ENCODE measurements around the gene PAIP2B. TPM values are rescaled to one million over a fixed set of nuclear protein-coding genes. Genes with fewer than 3 reads are reported as not detected.

Gene PAIP2B
- total and polyA plus RNA-seq, 2 of the 4 experiments (the other 2 are of a cell fraction) = 0.15 to 0.18 TPM

DNA sequence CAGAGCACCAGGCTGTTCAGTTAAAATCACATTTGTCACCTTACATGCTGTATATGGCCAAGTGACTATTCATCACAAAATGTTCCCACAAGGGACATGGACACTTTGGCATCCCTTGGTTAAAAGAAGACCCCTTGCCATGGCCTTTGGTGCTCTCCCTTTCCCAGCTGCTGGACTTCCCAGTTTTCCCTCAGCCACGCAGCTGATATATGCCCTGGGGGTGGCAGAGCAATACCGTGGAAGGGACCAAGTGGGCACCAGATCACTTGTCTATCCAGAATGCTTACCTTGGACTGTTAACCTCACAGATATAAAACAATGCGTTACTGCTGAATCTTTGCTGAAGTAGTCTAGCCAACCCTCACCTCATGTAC is 35.3 kb downstream of the PAIP2B start:
- Histone ChIP-seq H2BK5ac (ENCODE audit: low read depth, low read length, poor library complexity, severe bottlenecking) (no peak overlapping the region), H2AK5ac (ENCODE audit: low read depth, low read length) (no peak overlapping the region), H3K9ac (ENCODE audit: low read depth, low read length) (no peak overlapping the region), H4K8ac (ENCODE audit: low read depth in 2 of 2, low read length in 2 of 2) (no peak overlapping the region), H3K14ac (replicated peaks; ENCODE audit: low read depth, low read length) (no peak overlapping the region), H3K4me2 (ENCODE audit: low read depth, low read length) (no peak overlapping the region), H3K9me3 (ENCODE audit: control insufficient read depth, insufficient read depth, low read length) (no peaks in the 10 kb centered on the region), H3K4me1 (ENCODE audit: control insufficient read depth, insufficient read depth, low read length) (no peaks in the 10 kb centered on the region), H3K27ac (ENCODE audit: insufficient read depth, low read length) (no peak overlapping the region), H2BK15ac (ENCODE audit: low read depth, low read length) (no peak overlapping the region), H3K79me1 (ENCODE audit: low read depth in 1 of 2, low read length in 2 of 2) (no peaks in the 10 kb centered on the region), H2BK120ac (ENCODE audit: low read depth, low read length) (no peak overlapping the region), H4K91ac (ENCODE audit: insufficient read depth, low read depth, low read length) (no peak overlapping the region), H2AFZ (replicated peaks; ENCODE audit: low read length, poor library complexity) (no peak overlapping the region), H4K5ac (ENCODE audit: low read depth, low read length) (no peak overlapping the region), H3K56ac (ENCODE audit: extremely low read depth, insufficient read depth, low read length) (no peak overlapping the region), H2AK9ac (replicated peaks; ENCODE audit: low read depth, low read length, poor library complexity) (no peak overlapping the region), H3K9me1 (ENCODE audit: insufficient read depth, low read length) (no peaks in the 10 kb centered on the region), H2BK20ac (ENCODE audit: low read depth, low read length) (no peak overlapping the region), H3K23ac (ENCODE audit: low read depth, low read length) (no peak overlapping the region), H3K36me3 (ENCODE audit: control insufficient read depth, insufficient read depth, low read length) (no peaks in the 10 kb centered on the region), H3K18ac (ENCODE audit: low read depth, low read length) (no peak overlapping the region), H4K20me1 (ENCODE audit: insufficient read depth, low read length) (no peaks in the 10 kb centered on the region), H3K27me3 (ENCODE audit: control insufficient read depth, insufficient read depth, low read length) (peaks cover 2% of the 10 kb centered on the region), H3K4me3 (ENCODE audit: insufficient read depth, low read depth, low read length) (no peak overlapping the region), H3K4ac (ENCODE audit: low read depth, low read length) (no peak overlapping the region)
- no peak for DNase-seq
- TF ChIP-seq, protein P1, sequence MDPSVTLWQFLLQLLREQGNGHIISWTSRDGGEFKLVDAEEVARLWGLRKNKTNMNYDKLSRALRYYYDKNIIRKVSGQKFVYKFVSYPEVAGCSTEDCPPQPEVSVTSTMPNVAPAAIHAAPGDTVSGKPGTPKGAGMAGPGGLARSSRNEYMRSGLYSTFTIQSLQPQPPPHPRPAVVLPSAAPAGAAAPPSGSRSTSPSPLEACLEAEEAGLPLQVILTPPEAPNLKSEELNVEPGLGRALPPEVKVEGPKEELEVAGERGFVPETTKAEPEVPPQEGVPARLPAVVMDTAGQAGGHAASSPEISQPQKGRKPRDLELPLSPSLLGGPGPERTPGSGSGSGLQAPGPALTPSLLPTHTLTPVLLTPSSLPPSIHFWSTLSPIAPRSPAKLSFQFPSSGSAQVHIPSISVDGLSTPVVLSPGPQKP (IDR thresholded peaks at IDR 0.05; ENCODE audit: borderline replicate concordance, low read depth, low read length) = no peak
- no peak for TF ChIP-seq MAZ (IDR thresholded peaks at IDR 0.05; ENCODE audit: borderline replicate concordance, low read depth, low read length)
- TF ChIP-seq, protein P2, sequence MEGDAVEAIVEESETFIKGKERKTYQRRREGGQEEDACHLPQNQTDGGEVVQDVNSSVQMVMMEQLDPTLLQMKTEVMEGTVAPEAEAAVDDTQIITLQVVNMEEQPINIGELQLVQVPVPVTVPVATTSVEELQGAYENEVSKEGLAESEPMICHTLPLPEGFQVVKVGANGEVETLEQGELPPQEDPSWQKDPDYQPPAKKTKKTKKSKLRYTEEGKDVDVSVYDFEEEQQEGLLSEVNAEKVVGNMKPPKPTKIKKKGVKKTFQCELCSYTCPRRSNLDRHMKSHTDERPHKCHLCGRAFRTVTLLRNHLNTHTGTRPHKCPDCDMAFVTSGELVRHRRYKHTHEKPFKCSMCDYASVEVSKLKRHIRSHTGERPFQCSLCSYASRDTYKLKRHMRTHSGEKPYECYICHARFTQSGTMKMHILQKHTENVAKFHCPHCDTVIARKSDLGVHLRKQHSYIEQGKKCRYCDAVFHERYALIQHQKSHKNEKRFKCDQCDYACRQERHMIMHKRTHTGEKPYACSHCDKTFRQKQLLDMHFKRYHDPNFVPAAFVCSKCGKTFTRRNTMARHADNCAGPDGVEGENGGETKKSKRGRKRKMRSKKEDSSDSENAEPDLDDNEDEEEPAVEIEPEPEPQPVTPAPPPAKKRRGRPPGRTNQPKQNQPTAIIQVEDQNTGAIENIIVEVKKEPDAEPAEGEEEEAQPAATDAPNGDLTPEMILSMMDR (conservative IDR thresholded peaks at IDR 0.05; ENCODE audit: low read depth, low read length) = no peak
- TF ChIP-seq RFX5 (IDR thresholded peaks at IDR 0.05; ENCODE audit: low read depth, low read length) = no peak
- no peak for TF ChIP-seq CHD1 (IDR thresholded peaks at IDR 0.05; ENCODE audit: low read depth, low read length)
- ATAC-seq (ENCODE audit: low read depth) = no peak
- BruUV-seq (replicated peaks) = no TSS peak
- WGBS, 2 experiments (ENCODE audit: extremely low coverage in 2 of 2, insufficient read length in 1 of 2) = 100% methylated on average over 1 of the region's 3 CpGs; no CpG with 5 or more reads in 1 of the 2 experiments
- intact Hi-C loops (cut with micrococcal nuclease) (no loop called here), in situ Hi-C loops (cut with MboI; ENCODE audit: low sequenced_read_pairs) (no loop called here), dilution Hi-C loops (cut with HindIII; ENCODE audit: low sequenced_read_pairs, unreplicated experiment) (no loop called here)
- ChIA-PET POLR2A (ENCODE audit: unreplicated experiment) (no interaction called here), CTCF (interaction anchor here (0.9 kb wide), 1 partner anchor 35 kb away, joined by 3 read pairs; no protein-coding TSS in a partner anchor)

Measured in IMR-90 (cell line).